HG03064 (cell line): ENCODE measurements around the gene SNCA.

Source experiments
- ATAC-seq: cut with Tn5 transposase; IDR thresholded peaks from one replicate; pipeline ENCODE4 v1.9.1; 2021; ENCODE audit warnings: low read depth; ENCODE audit not compliant: unreplicated experiment

Gene SNCA

GRCh38 chr4:89836897-89837384, at the start of gene SNCA:
SNCA (minus strand) TSS chr4:89837161; CDS start chr4:89835667, 1,494 bp downstream.
- no peak for ATAC-seq

GRCh38 chr4:89879215-89879614, 42.3 kb upstream of the SNCA start:
- ATAC-seq = no peak

DNA sequence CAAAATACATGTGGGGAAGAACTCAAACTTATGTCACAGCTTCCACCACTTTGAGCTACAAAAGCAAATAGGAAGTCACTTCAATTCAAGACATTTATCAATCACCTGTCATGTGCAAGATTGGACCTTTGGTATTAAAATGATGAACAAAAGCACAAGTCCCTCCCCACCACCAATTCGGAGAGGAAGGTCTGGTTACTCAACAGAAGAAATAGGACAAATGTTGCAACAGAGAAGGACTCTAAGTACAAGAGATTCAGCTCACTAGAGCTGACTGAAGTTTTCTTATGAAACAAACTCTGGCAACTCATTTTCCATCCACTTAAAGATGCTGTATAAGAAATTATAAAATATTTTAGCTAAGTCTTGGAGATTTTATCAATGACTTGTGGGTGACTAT, 41.6 kb upstream of the SNCA start:
- ATAC-seq = no peak

- ATAC-seq = no peak
Observed at GRCh38 chr4:89876548-89876947, 39.6 kb upstream of the SNCA start.

GRCh38 chr4:89871211-89871610, 34.2 kb upstream of the SNCA start:
- ATAC-seq = no peak

GRCh38 chr4:89868999-89869589, 32.1 kb upstream of the SNCA start:
- ATAC-seq = no peak

- no peak for ATAC-seq
Observed at GRCh38 chr4:89868276-89868675, 31.3 kb upstream of the SNCA start.

- ATAC-seq = no peak
Observed at GRCh38 chr4:89863533-89863932, 26.6 kb upstream of the SNCA start.

DNA sequence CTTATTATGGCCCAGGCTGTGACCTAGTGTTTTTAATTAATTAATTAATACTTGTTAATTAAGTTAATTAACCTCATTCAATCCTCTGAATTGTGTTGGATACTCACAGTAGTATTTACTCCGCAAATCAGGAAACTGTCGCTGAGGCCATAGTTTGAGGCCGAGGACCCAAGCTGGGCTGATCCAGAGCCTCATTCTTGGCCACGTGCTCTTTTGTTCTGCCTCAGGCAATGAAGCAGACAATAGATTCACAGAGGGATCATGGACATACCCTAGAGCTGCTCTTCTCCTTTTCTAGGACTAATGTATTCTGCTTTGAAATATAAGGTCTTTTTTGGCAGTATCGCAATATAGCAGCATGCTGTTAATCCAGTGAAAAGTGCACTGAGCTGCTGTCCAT, 24.0 kb upstream of the SNCA start:
- ATAC-seq = no peak

- no peak for ATAC-seq
Observed at GRCh38 chr4:89855236-89855635, 18.3 kb upstream of the SNCA start.

- ATAC-seq = no peak
Observed at GRCh38 chr4:89847571-89848325, 10.8 kb upstream of the SNCA start.

- ATAC-seq = no peak
Observed at GRCh38 chr4:89839558-89839957, 2.6 kb upstream of the SNCA start.

DNA sequence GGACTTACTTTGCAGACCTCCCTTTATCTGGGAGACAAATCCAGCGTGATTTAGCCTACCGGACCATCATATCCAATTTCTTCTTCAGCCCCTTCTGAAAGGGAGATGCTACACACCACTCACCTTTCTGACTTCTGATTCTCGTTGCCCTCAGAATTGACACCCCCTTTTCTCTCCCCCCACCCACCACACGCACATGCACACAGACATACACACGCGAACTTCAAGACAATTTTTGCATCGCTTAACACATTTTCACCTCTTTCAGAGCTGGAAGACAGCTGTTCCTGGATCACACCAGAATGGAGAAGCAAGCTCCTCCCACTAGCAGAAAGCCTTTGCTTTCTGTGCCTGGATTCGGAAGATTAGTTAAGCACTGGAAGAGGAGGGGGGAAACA, 1.0 kb upstream of the SNCA start:
- no peak for ATAC-seq

DNA sequence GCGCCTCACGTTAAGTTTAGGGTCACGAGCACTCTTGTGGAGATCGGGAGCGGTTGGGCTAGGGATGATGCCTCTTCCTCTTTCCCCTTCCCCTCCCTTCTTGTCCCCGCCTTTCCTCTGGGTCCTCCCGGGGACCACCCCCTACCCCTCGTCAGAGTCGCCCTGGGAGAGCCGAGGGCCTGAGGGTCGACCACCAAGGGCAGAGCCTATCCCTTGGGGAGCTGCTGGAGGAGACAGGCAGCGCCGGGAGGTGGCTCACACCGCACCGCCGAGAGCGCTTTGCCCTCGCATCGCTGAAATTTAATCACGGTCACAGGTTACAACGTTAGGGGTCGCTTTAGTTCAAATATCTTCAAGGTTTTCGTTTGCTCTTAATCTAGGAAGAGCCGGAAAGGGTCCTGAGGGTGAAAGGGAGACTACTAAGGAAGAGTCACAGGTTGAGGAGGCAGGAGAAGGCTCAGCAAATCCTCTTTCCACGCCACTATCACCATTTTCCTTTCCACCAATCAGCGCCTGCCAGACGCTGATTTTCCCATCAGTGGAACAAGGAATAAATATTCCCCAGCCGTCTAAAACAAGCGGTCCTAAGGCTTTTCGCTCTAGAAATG, 528 bp upstream of the SNCA start:
- no peak for ATAC-seq

- ATAC-seq = no peak
Observed at GRCh38 chr4:89836031-89836745, 773 bp downstream of the SNCA start.

DNA sequence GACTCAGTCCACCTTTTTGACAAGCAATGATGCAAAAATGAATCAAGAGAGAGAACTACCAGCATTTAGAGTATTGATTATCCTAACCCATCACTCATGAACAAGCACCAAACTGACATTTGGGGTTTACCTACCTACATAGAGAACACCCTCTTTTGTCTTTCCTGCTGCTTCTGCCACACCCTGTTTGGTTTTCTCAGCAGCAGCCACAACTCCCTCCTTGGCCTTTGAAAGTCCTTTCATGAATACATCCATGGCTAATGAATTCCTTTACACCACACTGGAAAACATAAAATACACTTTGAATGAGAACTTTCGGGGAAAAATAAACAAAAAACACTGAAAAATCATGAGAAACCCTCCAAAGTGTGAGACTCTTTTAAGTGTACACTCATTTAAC, 1.5 kb downstream of the SNCA start:
- ATAC-seq = no peak

DNA sequence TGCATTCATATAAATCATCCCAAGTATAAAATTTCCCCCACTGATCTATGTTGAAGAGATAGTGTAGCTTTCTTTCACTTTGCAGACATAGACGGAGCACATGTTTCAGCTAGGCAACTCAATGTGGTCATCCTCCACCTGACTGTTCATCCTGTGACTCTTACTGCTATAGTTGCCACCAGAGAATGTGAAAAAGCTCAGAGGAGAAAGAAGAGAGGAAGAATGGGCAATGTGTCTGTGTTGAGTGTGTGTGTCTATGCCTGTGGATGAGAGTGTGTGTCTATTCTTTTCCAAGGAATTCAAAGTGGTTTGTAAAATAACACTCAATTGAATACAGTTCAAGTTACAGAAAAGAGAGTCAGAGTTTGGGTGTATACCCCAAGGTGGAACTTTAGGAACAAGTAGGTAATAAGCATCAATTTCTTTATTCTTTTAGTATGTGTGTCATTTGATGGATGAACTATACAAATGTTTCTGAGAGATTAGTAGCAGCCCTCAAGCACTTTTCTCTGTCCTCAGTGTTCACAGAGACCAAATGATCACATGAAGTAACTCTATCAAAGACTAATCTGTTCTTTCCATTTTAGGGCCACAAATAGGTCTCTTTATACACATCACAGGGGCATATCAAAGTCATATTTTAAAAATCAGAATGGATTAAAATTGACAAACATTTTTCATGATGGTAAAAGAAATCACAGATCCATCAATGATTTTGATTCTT, 2.3 kb downstream of the SNCA start:
- no peak for ATAC-seq

GRCh38 chr4:89829470-89830138, 7.4 kb downstream of the SNCA start:
- ATAC-seq = no peak

DNA sequence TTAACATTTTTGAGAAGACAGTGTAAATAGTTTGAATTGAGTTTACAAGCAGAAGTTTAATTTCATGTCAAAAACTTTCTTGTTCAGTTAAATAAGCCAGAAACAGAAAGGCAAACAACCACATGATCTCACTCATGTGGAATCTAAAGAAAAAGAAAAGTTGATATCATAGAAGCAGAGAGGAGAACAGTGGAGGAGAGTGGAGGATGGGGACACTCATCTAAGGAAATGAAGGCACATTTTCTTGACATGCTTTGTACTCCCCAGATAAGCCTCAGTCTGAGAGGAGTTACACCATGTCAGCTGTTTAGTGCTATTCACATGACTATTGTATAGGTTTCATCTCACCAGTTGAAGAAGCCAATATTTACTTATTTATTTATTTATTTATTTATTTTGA, 13.5 kb downstream of the SNCA start:
- no peak for ATAC-seq

DNA sequence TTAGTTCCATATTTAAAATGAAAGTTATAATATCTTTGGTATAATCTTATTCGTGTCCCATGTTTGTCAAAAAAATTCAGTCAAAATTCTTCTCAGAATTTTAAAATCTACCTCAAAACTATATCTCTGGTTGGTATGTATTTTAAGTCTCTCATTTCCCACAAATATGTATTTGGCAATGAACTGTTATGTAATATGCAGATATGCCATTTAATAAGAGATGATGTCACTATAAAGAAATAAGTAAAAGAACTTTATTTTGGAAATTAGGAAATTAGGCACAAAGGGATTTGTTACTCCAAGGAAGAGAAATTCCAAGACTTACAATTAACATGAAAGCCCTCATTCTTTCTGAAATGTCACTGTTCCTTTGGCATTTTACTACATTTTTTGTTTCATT, 15.3 kb downstream of the SNCA start:
- ATAC-seq = no peak
